Measurements from ENCODE around the gene PRSS38. TPM values are rescaled to one million over a fixed set of nuclear protein-coding genes. Genes with fewer than 3 reads are reported as not detected.

PRSS38 gene
- total and polyA plus RNA-seq, 2 experiments from 2014 or later, result not detected

DNA sequence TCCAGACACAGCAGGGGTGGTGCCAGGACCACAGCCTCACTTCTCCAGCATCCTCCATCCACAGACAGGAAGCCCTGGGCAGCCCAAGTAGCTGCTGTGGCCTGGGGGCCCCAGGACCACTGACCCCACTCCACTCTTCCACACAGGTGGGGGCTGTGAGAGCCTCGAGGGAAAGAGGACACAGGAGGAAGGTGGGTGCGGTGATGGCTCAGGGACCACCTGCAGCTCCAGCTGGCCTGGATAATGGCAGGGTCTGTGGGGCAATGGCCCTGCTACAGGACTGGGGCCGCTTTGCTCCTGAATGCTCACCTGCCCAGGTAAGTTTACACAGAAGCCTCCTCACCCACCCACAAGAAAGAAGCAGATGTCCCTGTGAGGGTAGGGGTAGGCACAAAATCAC is 18.3 kb upstream of the PRSS38 start:
- H3K4me1 ChIP-seq (ENCODE audit: low read depth), result peaks cover 7% of the 10 kb centered on the region
- no peaks in the 10 kb centered on the region for H3K9me3 ChIP-seq (ENCODE audit: low read depth)
- TF ChIP-seq, protein P1, sequence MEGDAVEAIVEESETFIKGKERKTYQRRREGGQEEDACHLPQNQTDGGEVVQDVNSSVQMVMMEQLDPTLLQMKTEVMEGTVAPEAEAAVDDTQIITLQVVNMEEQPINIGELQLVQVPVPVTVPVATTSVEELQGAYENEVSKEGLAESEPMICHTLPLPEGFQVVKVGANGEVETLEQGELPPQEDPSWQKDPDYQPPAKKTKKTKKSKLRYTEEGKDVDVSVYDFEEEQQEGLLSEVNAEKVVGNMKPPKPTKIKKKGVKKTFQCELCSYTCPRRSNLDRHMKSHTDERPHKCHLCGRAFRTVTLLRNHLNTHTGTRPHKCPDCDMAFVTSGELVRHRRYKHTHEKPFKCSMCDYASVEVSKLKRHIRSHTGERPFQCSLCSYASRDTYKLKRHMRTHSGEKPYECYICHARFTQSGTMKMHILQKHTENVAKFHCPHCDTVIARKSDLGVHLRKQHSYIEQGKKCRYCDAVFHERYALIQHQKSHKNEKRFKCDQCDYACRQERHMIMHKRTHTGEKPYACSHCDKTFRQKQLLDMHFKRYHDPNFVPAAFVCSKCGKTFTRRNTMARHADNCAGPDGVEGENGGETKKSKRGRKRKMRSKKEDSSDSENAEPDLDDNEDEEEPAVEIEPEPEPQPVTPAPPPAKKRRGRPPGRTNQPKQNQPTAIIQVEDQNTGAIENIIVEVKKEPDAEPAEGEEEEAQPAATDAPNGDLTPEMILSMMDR (IDR thresholded peaks at IDR 0.05; ENCODE audit: low read depth, low read length), result no peak
- no peaks in the 10 kb centered on the region for H3K27me3 ChIP-seq
- H3K27ac ChIP-seq, result no peak overlapping the region
- DNase-seq (ENCODE audit: low read depth in 1 of 2, low spot score in 1 of 2), result no peak
- no peak overlapping the region for H3K4me3 ChIP-seq
- no peaks in the 10 kb centered on the region for H3K36me3 ChIP-seq

DNA sequence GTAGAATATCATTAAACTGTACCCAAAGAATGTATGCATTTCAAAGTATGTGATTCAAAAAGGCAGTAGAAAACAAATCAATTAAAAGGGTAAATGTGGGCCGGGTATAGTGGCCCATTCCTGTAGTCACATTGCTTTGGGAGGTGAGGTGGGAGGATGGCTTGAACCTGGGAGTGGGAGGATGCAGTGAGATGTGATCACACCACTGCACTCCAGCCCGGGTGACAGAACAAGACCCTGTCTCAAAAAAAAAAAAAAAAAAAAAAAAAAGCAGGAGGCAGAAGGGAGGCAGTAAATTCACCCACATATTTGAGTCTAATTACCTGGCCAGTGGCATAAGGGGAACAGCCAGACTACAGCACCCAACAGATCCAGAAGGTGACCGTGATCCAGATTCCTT is 17.9 kb upstream of the PRSS38 start:
- H3K27ac ChIP-seq, result no peak overlapping the region
- TF ChIP-seq, protein P1 (IDR thresholded peaks at IDR 0.05; ENCODE audit: low read depth, low read length), result no peak
- no peak overlapping the region for H3K4me3 ChIP-seq
- peaks cover 7% of the 10 kb centered on the region for H3K4me1 ChIP-seq (ENCODE audit: low read depth)
- H3K27me3 ChIP-seq, result no peaks in the 10 kb centered on the region
- no peaks in the 10 kb centered on the region for H3K9me3 ChIP-seq (ENCODE audit: low read depth)
- DNase-seq (ENCODE audit: low read depth in 1 of 2, low spot score in 1 of 2), result no peak
- no peaks in the 10 kb centered on the region for H3K36me3 ChIP-seq

DNA sequence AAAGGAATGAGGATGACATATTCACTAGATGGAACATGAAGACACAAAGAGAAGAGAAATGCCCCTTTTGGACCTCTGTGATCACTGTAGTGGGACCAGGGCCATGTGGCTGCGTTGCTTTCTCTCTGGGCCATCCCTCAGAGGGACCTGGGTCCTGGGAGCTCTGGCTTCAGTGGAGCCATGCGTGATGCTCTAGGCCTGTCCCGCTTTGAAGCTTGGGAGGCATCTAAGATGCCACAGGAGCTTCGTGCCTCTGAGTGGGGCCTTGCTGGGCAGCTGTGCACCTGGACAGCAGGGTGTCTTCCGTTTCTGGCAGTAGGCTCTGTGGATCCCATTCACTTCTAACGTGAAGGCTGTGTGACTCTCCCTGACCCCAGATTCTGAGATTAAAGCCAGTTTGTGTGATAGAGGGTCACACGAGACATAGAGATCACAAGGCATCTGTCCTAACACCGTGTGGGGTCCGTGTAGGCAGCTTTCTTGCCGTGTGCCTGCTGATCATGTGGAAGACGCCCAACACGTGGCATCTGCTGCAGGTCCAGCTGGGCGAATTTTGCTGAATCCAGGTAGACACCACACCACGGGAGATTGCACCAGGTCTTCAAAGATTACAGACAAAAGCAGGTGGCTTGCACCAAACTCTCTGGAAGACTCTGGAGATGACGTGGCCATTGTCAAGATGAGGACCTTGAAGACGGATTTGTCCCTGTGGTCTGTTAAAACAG is 17.2 kb upstream of the PRSS38 start:
- DNase-seq (ENCODE audit: low read depth in 1 of 2, low spot score in 1 of 2), result no peak
- H3K4me1 ChIP-seq (ENCODE audit: low read depth), result peaks cover 7% of the 10 kb centered on the region
- TF ChIP-seq, protein P1 (IDR thresholded peaks at IDR 0.05; ENCODE audit: low read depth, low read length), result no peak
- H3K27me3 ChIP-seq, result peaks cover 3% of the 10 kb centered on the region
- H3K9me3 ChIP-seq (ENCODE audit: low read depth), result no peaks in the 10 kb centered on the region
- no peak overlapping the region for H3K27ac ChIP-seq
- no peaks in the 10 kb centered on the region for H3K36me3 ChIP-seq
- H3K4me3 ChIP-seq, result no peak overlapping the region

DNA sequence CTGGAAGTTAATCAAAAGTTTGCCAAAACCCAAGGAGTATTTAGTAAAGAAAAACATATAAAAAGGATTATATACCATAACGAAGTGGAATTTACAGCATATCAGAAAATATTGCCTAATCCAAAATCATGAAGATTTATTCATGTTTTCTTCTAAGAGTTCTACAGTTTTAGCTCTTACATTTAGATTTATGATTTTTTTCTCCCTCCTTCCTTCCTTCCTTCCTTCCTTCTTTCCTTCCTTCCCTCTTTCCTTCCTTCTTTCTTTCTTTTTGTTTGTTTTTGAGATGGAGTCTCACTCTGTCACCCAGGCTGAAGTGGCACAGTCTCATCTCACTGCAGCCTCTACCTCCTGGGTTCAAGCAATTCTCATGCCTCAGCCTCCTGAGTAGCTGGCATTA is 15.7 kb upstream of the PRSS38 start:
- Histone ChIP-seq H3K9me3 (ENCODE audit: low read depth) (no peaks in the 10 kb centered on the region), H3K4me1 (ENCODE audit: low read depth) (no peaks in the 10 kb centered on the region), H3K36me3 (no peaks in the 10 kb centered on the region), H3K27me3 (peaks cover 3% of the 10 kb centered on the region), H3K4me3 (no peak overlapping the region), H3K27ac (no peak overlapping the region)
- TF ChIP-seq, protein P1 (IDR thresholded peaks at IDR 0.05; ENCODE audit: low read depth, low read length), result no peak
- no peak for DNase-seq (ENCODE audit: low read depth in 1 of 2, low spot score in 1 of 2)

DNA sequence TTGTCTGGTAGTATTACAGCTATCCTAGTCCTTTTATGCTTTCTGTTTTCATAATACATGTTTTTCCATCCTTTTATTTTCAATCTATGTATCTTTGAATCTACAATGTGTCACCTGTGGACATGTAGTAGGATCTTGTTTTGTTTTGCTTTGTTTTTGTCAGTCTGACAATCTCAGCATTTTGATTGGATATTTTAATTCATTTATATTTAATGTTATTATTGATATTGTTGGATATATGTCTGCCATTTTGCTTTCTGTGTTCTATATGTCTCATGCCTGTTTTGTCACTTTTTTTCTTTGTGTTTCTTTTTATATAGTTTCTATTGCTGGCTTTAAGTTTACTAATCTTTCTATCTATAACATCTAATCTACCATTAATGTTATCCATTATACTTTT is 11.5 kb upstream of the PRSS38 start:
- TF ChIP-seq, protein P1 (IDR thresholded peaks at IDR 0.05; ENCODE audit: low read depth, low read length), result no peak
- no peak for DNase-seq (ENCODE audit: low read depth in 1 of 2, low spot score in 1 of 2)
- Histone ChIP-seq H3K4me1 (ENCODE audit: low read depth) (no peaks in the 10 kb centered on the region), H3K36me3 (no peaks in the 10 kb centered on the region), H3K27me3 (peaks cover 3% of the 10 kb centered on the region), H3K4me3 (no peak overlapping the region), H3K27ac (no peak overlapping the region), H3K9me3 (ENCODE audit: low read depth) (no peaks in the 10 kb centered on the region)
